HG03575 (cell line): ENCODE measurements around the gene STX8.
"Not testable (repeated sequence)": the region's sequence is repeated elsewhere in the genome, so short reads cannot be mapped to it uniquely, and the experiment has no call there.

ENCODE experiments used
- ATAC-seq: cut with Tn5 transposase; IDR thresholded peaks from one replicate; pipeline ENCODE4 v1.9.1; 2021; ENCODE audit not compliant: unreplicated experiment, insufficient number of reproducible peaks, low FRiP score; ENCODE audit errors: extremely low read depth

Gene STX8

DNA sequence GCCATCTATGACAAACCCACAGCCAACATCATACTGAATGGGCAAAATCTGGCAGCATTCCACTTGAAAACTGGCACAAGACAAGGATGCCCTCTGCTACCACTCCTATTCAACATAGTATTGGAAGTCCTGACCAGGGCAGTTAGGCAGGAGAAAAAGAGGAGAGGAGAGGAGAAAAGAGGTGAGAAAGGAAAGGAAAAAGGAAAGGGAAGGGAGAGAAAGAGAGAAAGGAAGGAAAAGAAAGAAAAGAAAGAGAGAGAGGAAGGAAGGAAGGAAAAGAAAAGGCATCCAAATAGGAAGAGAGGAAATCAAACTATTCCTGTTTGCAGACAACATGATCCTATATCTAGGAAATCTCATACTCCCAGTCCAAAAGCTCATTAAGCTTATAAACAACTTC, 11.5 kb downstream of the STX8 start:
- ATAC-seq = no peak

DNA sequence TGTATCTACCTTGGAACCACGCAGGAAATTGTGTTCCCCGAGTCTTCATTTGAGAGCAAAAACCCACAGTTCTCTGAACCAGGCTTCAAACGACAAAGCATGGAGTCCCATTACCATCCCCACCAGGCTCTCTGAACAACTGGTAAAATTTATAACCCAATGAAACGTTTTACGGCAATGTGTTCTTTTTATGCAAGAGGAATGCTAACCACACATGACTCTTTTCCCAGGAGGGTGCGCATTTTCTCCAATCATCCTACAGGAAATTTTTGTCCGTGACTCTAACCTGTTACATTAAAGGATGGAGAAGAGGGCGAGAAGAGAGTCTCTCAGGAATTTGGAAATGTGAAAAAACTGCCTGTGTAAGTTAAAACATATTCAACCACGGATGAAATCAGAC, 17.8 kb downstream of the STX8 start:
- no peak for ATAC-seq

GRCh38 chr17:9557161-9557755, 18.4 kb downstream of the STX8 start:
- ATAC-seq = no peak

- ATAC-seq = not testable (repeated sequence)
Observed at GRCh38 chr17:9554715-9555114, 20.9 kb downstream of the STX8 start.

- ATAC-seq = no peak
Observed at GRCh38 chr17:9553596-9553995, 22.0 kb downstream of the STX8 start.

GRCh38 chr17:9553181-9553580, 22.4 kb downstream of the STX8 start:
- no peak for ATAC-seq

DNA sequence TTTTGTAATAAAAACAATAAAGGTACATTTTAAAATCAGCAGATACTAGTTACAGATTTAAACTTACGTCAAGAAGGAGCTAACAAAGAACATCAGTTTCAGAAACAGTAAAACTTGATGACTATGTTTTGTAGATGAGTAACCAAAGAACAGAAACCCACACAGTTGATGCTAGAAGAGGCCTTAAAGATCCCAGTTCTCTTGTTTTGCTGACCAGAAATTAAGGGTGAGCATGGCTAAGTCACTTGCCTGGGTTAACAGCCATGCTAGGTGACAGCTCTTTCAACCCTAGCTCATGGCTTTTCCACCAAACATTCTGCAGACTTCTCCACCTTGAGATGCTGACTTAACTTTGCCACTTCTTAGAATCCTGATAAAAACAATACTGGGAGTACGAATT, 26.4 kb downstream of the STX8 start:
- ATAC-seq = no peak

- no peak for ATAC-seq
Observed at GRCh38 chr17:9544221-9544620, 31.4 kb downstream of the STX8 start.

DNA sequence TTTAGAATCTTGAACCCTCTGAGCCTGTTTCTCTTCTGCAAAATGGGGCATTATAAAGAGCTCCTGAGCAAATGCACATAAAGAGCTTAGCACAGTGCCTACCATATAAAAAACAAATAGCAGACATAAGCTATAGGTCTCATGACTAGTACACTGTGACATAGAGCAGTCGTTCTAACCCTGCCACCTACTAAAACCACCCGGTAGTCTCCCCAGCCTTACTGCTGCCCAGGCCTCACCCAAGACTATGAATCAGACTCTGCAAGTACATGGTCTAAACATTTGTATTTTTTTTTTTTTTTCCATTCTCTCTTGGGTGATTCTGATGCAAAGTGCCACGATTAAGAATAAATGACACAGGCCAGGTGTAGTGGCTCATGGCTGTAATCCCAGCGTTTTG, 33.9 kb downstream of the STX8 start:
- ATAC-seq = no peak

GRCh38 chr17:9538626-9539025, 37.0 kb downstream of the STX8 start:
- no peak for ATAC-seq

- ATAC-seq = no peak
Observed at GRCh38 chr17:9537177-9537776, 38.3 kb downstream of the STX8 start.

- no peak for ATAC-seq
Observed at GRCh38 chr17:9536061-9536460, 39.6 kb downstream of the STX8 start.

GRCh38 chr17:9533441-9533840, 42.2 kb downstream of the STX8 start:
- ATAC-seq = no peak

- no peak for ATAC-seq
Observed at GRCh38 chr17:9532715-9533114, 42.9 kb downstream of the STX8 start.

GRCh38 chr17:9531034-9531433, 44.6 kb downstream of the STX8 start:
- no peak for ATAC-seq

DNA sequence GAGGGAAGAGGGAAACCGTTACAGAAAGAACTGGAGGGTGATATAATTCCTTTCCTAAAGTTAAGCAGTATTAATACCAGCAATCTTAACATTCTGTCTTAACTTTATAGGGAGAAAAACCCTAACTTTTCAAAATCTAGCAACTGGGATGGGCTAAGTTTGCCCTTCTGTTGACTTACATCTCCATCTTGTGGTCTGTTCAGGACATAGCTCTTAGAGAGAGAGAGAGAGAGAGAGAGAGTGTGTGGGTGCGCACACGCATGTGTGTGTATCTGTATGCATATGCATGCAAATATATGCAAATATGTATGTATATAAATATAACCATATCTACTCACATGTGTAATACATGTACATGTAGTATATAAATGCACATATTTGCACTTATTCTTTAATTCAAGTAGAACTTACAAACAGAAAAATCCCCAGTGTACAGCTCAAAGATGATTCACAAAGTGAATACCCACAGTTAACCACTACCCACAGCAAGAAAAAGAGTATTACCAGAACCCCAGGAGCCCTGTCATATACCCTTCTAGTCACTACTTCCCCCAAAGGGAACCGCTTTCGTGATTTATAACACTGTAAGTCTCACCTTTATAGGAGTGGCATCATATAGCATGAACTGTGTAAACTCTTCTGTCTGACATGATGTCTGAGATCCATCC, 46.5 kb downstream of the STX8 start:
- ATAC-seq = no peak

GRCh38 chr17:9527788-9528187, 47.8 kb downstream of the STX8 start:
- no peak for ATAC-seq

DNA sequence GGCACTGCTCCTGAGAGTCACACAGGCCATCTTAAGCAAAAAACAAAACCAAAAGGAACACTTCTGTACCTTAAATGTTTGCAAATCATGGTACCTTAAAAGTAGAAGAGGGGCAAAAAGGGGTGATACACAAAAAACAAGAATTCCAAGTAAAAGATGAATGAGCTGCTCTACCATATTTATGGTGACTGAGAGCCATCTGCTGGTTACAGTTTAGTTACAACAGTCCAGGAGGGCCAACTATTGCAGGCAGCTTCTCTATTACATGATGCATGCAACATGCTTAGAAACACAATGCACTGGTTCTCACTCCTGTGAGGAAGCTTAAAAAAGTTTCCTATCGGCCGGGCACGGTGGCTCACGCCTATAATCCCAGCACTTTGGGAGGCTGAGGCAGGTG, 53.5 kb downstream of the STX8 start:
- ATAC-seq = no peak

DNA sequence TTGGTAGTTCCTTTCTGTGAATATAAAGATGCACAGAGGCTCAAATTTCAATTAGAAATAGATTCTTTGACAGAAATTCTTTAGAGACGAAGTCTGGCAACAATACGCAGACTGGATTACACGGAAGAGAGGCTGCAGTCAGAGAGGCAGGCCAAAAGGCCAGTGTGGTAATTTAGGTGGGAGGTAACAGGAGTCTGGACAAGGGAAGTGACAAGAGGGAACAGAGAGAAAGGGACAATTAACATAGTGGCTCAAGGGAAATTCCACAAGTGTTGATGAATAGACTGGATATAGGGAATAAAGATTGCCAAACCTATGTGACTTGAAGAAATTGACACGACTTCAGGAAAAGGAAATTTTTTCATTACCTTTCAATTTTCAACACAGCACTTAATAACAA, 54.6 kb downstream of the STX8 start:
- no peak for ATAC-seq

DNA sequence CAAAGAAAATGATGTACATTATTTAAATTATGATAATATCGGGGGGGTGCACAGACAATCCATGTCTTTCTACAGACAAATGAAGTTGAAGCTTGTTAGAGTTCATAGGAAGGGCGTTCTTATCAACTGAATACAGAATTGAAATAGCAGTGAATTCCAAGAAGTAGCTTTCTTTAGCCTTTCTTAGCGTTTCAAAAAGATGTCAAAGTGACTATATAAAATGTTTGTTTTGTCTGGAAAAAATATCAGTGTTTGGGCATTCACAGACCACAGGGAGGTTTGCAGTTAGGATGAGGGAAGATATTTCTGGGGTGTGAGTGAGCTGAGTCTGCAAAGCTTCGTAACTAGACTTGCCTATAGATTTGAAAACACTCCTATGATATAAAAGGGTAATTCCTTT, 55.0 kb downstream of the STX8 start:
- no peak for ATAC-seq
